ENCODE data around the gene UBE2O. TPM values are rescaled to one million over a fixed set of nuclear protein-coding genes. Genes with fewer than 3 reads are reported as not detected.

UBE2O gene
- total RNA-seq, 5 donors from 2014 or later (not counting 1 experiment from before 2014, with no cell fraction given), result 33.9 to 57.8 (median 47.5) TPM

GRCh38 chr17:76487451-76488192 lies 34.7 kb upstream of the UBE2O start:
- H3K4me3 Mint-ChIP-seq, result no peak overlapping the region
- no peaks in the 10 kb centered on the region for H3K9me3 ChIP-seq
- peaks cover 13 to 36% (median 23%) of the 10 kb centered on the region in 3 donors for H3K4me1 Mint-ChIP-seq
- CTCF ChIA-PET, result interaction anchor here in 1 of 2 donors (0.6 kb wide), 1 partner anchor 178 kb away, joined by 3 read pairs; no protein-coding TSS in a partner anchor
- no peaks in the 10 kb centered on the region for H3K27me3 Mint-ChIP-seq
- peaks cover 5% of the 10 kb centered on the region for H3K36me3 Mint-ChIP-seq
- 97% methylated on average over 19 of the region's 22 CpGs for WGBS (ENCODE audit: insufficient coverage)
- peaks cover 0 to 5% of the 10 kb centered on the region in 2 donors for H3K36me3 ChIP-seq (ENCODE audit: control insufficient read depth in 2 of 2, extremely low read depth in 1 of 2, insufficient read depth in 1 of 2, low read length in 1 of 2)
- POLR2A ChIA-PET, result no interaction called here
- no peaks in the 10 kb centered on the region for H3K9me3 Mint-ChIP-seq
- H3K4me3 ChIP-seq (ENCODE audit: control insufficient read depth in 1 of 2, extremely low read depth in 1 of 2, low read length in 1 of 2), result no peak overlapping the region
- ATAC-seq (replicated peaks in 1 of 4), result no peak
- no peak for DNase-seq
- H3K27ac Mint-ChIP-seq, result no peak overlapping the region
- H3K27me3 ChIP-seq (replicated peaks in 1 of 2; ENCODE audit: control insufficient read depth in 2 of 2, extremely low read depth in 1 of 2, insufficient read depth in 2 of 2, low read length in 1 of 2), result no peaks in the 10 kb centered on the region
- H3K4me1 ChIP-seq (ENCODE audit: control insufficient read depth in 1 of 2, extremely low read depth in 1 of 2, insufficient read depth in 2 of 2, low read length in 2 of 2), result peaks cover 8 to 39% of the 10 kb centered on the region in 2 experiments
- H3K27ac ChIP-seq (ENCODE audit: low read length), result no peak overlapping the region

DNA sequence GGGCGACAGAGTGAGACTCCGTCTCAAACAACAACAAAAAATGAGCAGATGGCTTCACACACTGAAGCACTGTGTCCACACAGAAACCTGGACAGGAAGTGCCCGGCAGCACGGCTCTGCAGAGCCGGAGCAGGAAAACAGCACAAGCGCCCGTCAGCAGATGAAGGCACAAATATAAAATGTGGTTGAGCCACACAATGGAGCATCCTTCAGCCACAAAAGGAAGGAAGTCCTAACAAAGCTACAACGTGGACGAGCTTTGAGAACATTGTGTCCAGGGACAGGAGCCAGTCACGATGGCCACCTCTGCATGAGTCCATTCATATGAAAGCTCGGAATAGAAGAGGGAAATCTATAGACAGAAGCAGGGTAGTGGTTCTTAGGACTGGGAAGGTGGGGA lies 32.6 kb upstream of the UBE2O start:
- WGBS (ENCODE audit: insufficient coverage), result 66% methylated on average over 9 of the region's 11 CpGs
- Mint-ChIP-seq H3K4me1 (peaks cover 5 to 22% (median 6%) of the 10 kb centered on the region in 3 donors), H3K9me3 (no peaks in the 10 kb centered on the region), H3K4me3 (no peak overlapping the region), H3K27me3 (no peaks in the 10 kb centered on the region), H3K36me3 (peaks cover 9% of the 10 kb centered on the region), H3K27ac (no peak overlapping the region)
- ATAC-seq (replicated peaks in 1 of 4) (no peak), DNase-seq (no peak)
- Histone ChIP-seq H3K27ac (ENCODE audit: low read length) (no peak overlapping the region), H3K27me3 (replicated peaks in 1 of 2; ENCODE audit: control insufficient read depth in 2 of 2, extremely low read depth in 1 of 2, insufficient read depth in 2 of 2, low read length in 1 of 2) (no peaks in the 10 kb centered on the region), H3K36me3 (ENCODE audit: control insufficient read depth in 2 of 2, extremely low read depth in 1 of 2, insufficient read depth in 1 of 2, low read length in 1 of 2) (peaks cover 0 to 10% of the 10 kb centered on the region in 2 donors), H3K9me3 (no peaks in the 10 kb centered on the region), H3K4me3 (ENCODE audit: control insufficient read depth in 1 of 2, extremely low read depth in 1 of 2, low read length in 1 of 2) (no peak overlapping the region), H3K4me1 (ENCODE audit: control insufficient read depth in 1 of 2, extremely low read depth in 1 of 2, insufficient read depth in 2 of 2, low read length in 2 of 2) (peaks cover 0 to 26% of the 10 kb centered on the region in 2 experiments)
- ChIA-PET POLR2A (interaction anchor here in 1 of 2 donors (0.6 kb wide), 1 partner anchor 37 kb away, joined by 8 read pairs; no protein-coding TSS in a partner anchor), CTCF (interaction anchor here (0.6 kb wide), 2 partner anchors 135 to 1436 kb away, joined by 6 read pairs; no protein-coding TSS in a partner anchor)

DNA sequence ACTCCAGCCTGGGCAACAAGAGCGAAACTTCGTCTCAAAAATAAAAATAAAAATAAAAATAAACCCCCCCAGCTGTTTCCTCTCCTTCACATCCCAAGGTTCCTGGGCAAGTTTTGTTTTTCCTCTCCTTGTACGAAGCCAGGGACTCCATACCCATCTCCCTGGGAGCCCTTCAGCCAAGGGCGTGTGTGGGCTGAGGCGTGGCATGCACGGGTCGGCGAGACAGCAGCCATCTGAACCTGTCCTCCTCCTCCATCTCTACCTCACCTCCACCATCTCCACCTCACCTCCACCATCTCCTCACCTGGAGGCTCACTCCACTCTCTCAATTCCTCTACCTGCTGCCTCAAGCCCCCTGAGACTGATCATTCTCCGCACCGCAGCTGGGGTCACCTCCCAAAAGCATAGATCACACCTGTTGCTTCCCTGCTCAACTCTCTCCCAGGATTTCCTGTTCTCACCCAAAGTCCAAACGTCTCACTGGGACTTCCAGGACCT lies 31.3 kb upstream of the UBE2O start:
- Histone ChIP-seq H3K27ac (ENCODE audit: low read length) (no peak overlapping the region), H3K4me1 (ENCODE audit: control insufficient read depth in 1 of 2, extremely low read depth in 1 of 2, insufficient read depth in 2 of 2, low read length in 2 of 2) (peaks cover 0 to 13% of the 10 kb centered on the region in 2 experiments)

GRCh38 chr17:76481071-76481655 lies 28.2 kb upstream of the UBE2O start:
- Mint-ChIP-seq H3K9me3 (no peaks in the 10 kb centered on the region), H3K4me3 (no peak overlapping the region), H3K36me3 (peaks cover 21% of the 10 kb centered on the region), H3K27ac (no peak overlapping the region), H3K27me3 (no peaks in the 10 kb centered on the region), H3K4me1 (peaks cover 3 to 16% (median 7%) of the 10 kb centered on the region in 3 donors)
- Histone ChIP-seq H3K27ac (ENCODE audit: low read length) (no peak overlapping the region), H3K4me3 (ENCODE audit: control insufficient read depth in 1 of 2, extremely low read depth in 1 of 2, low read length in 1 of 2) (no peak overlapping the region), H3K36me3 (ENCODE audit: control insufficient read depth in 2 of 2, extremely low read depth in 1 of 2, insufficient read depth in 1 of 2, low read length in 1 of 2) (peaks cover 8 to 30% of the 10 kb centered on the region in 2 donors), H3K27me3 (replicated peaks in 1 of 2; ENCODE audit: control insufficient read depth in 2 of 2, extremely low read depth in 1 of 2, insufficient read depth in 2 of 2, low read length in 1 of 2) (no peaks in the 10 kb centered on the region), H3K9me3 (no peaks in the 10 kb centered on the region), H3K4me1 (ENCODE audit: control insufficient read depth in 1 of 2, extremely low read depth in 1 of 2, insufficient read depth in 2 of 2, low read length in 2 of 2) (peaks cover 0 to 8% of the 10 kb centered on the region in 2 experiments)
- 73% methylated on average over 18 of the region's 21 CpGs for WGBS (ENCODE audit: insufficient coverage)
- CTCF ChIA-PET, result no interaction called here
- peak in 1 of 4 experiments; percentile 14 for ATAC-seq (replicated peaks in 1 of 4)
- POLR2A ChIA-PET, result no interaction called here
- peak in 1 of 35 experiments; percentile 22 for DNase-seq

More for the DNA sequence above, 31.3 kb upstream of the UBE2O start:
- Histone ChIP-seq H3K4me3 (ENCODE audit: control insufficient read depth in 1 of 2, extremely low read depth in 1 of 2, low read length in 1 of 2) (no peak overlapping the region), H3K36me3 (ENCODE audit: control insufficient read depth in 2 of 2, extremely low read depth in 1 of 2, insufficient read depth in 1 of 2, low read length in 1 of 2) (peaks cover 0 to 15% of the 10 kb centered on the region in 2 donors), H3K27me3 (replicated peaks in 1 of 2; ENCODE audit: control insufficient read depth in 2 of 2, extremely low read depth in 1 of 2, insufficient read depth in 2 of 2, low read length in 1 of 2) (no peaks in the 10 kb centered on the region), H3K9me3 (no peaks in the 10 kb centered on the region)
- Mint-ChIP-seq H3K9me3 (no peaks in the 10 kb centered on the region), H3K27me3 (no peaks in the 10 kb centered on the region), H3K4me3 (no peak overlapping the region), H3K27ac (peak overlapping the region in 1 of 2 donors; percentile 16), H3K36me3 (peaks cover 12% of the 10 kb centered on the region), H3K4me1 (peaks cover 3 to 16% (median 7%) of the 10 kb centered on the region in 3 donors)
- ATAC-seq (replicated peaks in 1 of 4), result no peak
- DNase-seq, result no peak
- 88% methylated on average over 9 of the region's 11 CpGs for WGBS (ENCODE audit: insufficient coverage)
- POLR2A ChIA-PET, result no interaction called here
- CTCF ChIA-PET, result no interaction called here

DNA sequence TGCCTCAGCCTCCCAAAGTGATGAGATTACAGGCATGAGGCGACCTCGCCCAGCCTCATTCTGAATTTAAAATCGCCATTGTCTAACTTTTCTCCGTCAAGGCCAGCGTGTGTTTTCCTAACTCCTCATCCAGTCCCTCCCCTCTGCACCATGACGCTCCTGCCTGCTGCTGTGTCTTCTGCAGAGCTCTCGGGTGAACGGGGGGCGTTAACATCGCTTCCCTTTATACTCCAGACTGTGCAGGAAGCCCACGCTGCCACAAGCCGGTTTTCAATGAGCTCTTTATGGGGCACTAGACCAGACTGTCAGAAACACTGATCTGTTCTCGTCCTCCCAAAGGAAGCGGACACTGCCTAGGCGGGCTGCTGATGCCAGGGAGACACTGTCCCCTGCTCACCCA lies 27.7 kb upstream of the UBE2O start:
- no peaks in the 10 kb centered on the region for H3K9me3 ChIP-seq
- H3K36me3 ChIP-seq (ENCODE audit: control insufficient read depth in 2 of 2, extremely low read depth in 1 of 2, insufficient read depth in 1 of 2, low read length in 1 of 2), result peaks cover 8 to 30% of the 10 kb centered on the region in 2 donors
- no peaks in the 10 kb centered on the region for H3K27me3 ChIP-seq (replicated peaks in 1 of 2; ENCODE audit: control insufficient read depth in 2 of 2, extremely low read depth in 1 of 2, insufficient read depth in 2 of 2, low read length in 1 of 2)
- no peaks in the 10 kb centered on the region for H3K9me3 Mint-ChIP-seq
- WGBS (ENCODE audit: insufficient coverage), result 71% methylated on average over 10 of the region's 15 CpGs
- no peaks in the 10 kb centered on the region for H3K27me3 Mint-ChIP-seq
- CTCF ChIA-PET, result no interaction called here
- peak overlapping the region in 1 of 3 donors; percentile 1 for H3K4me3 Mint-ChIP-seq
- H3K4me3 ChIP-seq (ENCODE audit: control insufficient read depth in 1 of 2, extremely low read depth in 1 of 2, low read length in 1 of 2), result no peak overlapping the region
- peak in 3 of 35 experiments; percentile 13 to 23 (median 17) for DNase-seq
- peaks cover 3 to 15% (median 7%) of the 10 kb centered on the region in 3 donors for H3K4me1 Mint-ChIP-seq
- peak in 3 of 4 experiments; percentile 43 to 79 (median 45) for ATAC-seq (replicated peaks in 1 of 4)
- POLR2A ChIA-PET, result no interaction called here
- H3K4me1 ChIP-seq (ENCODE audit: control insufficient read depth in 1 of 2, extremely low read depth in 1 of 2, insufficient read depth in 2 of 2, low read length in 2 of 2), result peaks cover 0 to 8% of the 10 kb centered on the region in 2 experiments
- peaks cover 22% of the 10 kb centered on the region for H3K36me3 Mint-ChIP-seq
- no peak overlapping the region for H3K27ac Mint-ChIP-seq
- H3K27ac ChIP-seq (ENCODE audit: low read length), result no peak overlapping the region

- CTCF ChIA-PET, result no interaction called here
- POLR2A ChIA-PET, result no interaction called here
- H3K4me1 ChIP-seq (ENCODE audit: control insufficient read depth in 1 of 2, extremely low read depth in 1 of 2, insufficient read depth in 2 of 2, low read length in 2 of 2), result peaks cover 0 to 8% of the 10 kb centered on the region in 2 experiments
Measured at GRCh38 chr17:76479515-76480060, 26.6 kb upstream of the UBE2O start.

More at GRCh38 chr17:76479515-76480060, 26.6 kb upstream of the UBE2O start:
- Histone ChIP-seq H3K27me3 (replicated peaks in 1 of 2; ENCODE audit: control insufficient read depth in 2 of 2, extremely low read depth in 1 of 2, insufficient read depth in 2 of 2, low read length in 1 of 2) (no peaks in the 10 kb centered on the region), H3K4me3 (ENCODE audit: control insufficient read depth in 1 of 2, extremely low read depth in 1 of 2, low read length in 1 of 2) (no peak overlapping the region), H3K9me3 (no peaks in the 10 kb centered on the region), H3K36me3 (ENCODE audit: control insufficient read depth in 2 of 2, extremely low read depth in 1 of 2, insufficient read depth in 1 of 2, low read length in 1 of 2) (peaks cover 11 to 32% of the 10 kb centered on the region in 2 donors), H3K27ac (ENCODE audit: low read length) (no peak overlapping the region)
- no peak for ATAC-seq (replicated peaks in 1 of 4)
- no peak for DNase-seq
- peaks cover 3 to 11% (median 7%) of the 10 kb centered on the region in 3 donors for H3K4me1 Mint-ChIP-seq
- H3K36me3 Mint-ChIP-seq, result peaks cover 27% of the 10 kb centered on the region
- no peak overlapping the region for H3K4me3 Mint-ChIP-seq
- no peaks in the 10 kb centered on the region for H3K9me3 Mint-ChIP-seq
- 80% methylated on average over 1 of the region's 14 CpGs for WGBS (ENCODE audit: insufficient coverage)
- H3K27ac Mint-ChIP-seq, result no peak overlapping the region
- H3K27me3 Mint-ChIP-seq, result no peaks in the 10 kb centered on the region

Measured in T-cell (primary cell).